Measurements from ENCODE around the gene PAPPA2. TPM values are rescaled to one million over a fixed set of nuclear protein-coding genes. Genes with fewer than 3 reads are reported as not detected.

The PAPPA2 gene
- total and polyA plus RNA-seq, 2 of the 4 experiments (the other 2 are of a cell fraction), result 0.10 to 0.18 TPM

DNA sequence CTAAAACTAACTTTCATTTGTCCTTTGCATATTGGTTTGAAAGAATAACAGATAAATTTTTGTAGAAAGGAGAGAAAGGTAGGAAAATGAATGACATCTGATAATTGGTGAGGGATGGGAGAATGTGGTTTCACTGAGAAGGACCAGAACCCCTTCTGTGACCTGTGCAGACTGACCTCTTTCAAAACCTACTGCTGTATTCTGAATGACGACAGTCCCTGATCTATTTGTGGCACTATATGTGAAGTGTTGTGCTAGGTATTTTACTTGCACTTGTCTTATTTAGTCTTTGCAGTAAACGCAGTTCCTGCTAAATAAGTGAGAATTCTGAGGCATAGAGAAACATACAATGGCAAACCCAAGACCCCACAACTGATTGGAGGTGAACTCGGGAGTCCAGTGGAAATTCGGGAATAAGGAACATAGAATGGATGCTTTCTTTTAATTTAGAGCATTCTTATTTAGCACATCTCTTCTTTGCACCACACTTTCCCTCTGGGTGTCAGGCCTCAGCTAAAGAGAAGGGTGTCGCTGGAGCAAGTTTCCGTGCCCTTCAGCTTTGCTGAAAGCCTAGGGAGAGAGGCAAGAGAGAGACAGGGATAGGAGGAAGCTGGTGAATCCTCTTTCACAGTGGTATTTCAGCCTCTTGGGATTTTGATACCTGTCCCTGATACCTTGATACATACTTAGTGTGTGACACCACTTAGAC is 230.2 kb downstream of the PAPPA2 start:
- H3K18ac ChIP-seq (ENCODE audit: low read depth, low read length), result no peak overlapping the region
- H3K9me1 ChIP-seq (ENCODE audit: insufficient read depth, low read length), result no peaks in the 10 kb centered on the region
- DNase-seq, result no peak
- H2AFZ ChIP-seq (replicated peaks; ENCODE audit: low read length, poor library complexity), result no peak overlapping the region
- no peaks in the 10 kb centered on the region for H3K79me1 ChIP-seq (ENCODE audit: low read depth in 1 of 2, low read length in 2 of 2)
- no peak overlapping the region for H4K8ac ChIP-seq (ENCODE audit: low read depth in 2 of 2, low read length in 2 of 2)
- H4K91ac ChIP-seq (ENCODE audit: insufficient read depth, low read depth, low read length), result no peak overlapping the region
- intact Hi-C loops (cut with micrococcal nuclease) (loop anchor here (5.0 kb wide), 1 partner anchor 1211 kb away; no protein-coding TSS in a partner anchor), in situ Hi-C loops (cut with MboI; ENCODE audit: low sequenced_read_pairs) (no loop called here), dilution Hi-C loops (cut with HindIII; ENCODE audit: low sequenced_read_pairs, unreplicated experiment) (no loop called here)
- POLR2A ChIA-PET (ENCODE audit: unreplicated experiment), result no interaction called here
- H2AK5ac ChIP-seq (ENCODE audit: low read depth, low read length), result no peak overlapping the region
- no peaks in the 10 kb centered on the region for H3K36me3 ChIP-seq (ENCODE audit: control insufficient read depth, insufficient read depth, low read length)
- no peak overlapping the region for H2AK9ac ChIP-seq (replicated peaks; ENCODE audit: low read depth, low read length, poor library complexity)
- TF ChIP-seq, protein P1, sequence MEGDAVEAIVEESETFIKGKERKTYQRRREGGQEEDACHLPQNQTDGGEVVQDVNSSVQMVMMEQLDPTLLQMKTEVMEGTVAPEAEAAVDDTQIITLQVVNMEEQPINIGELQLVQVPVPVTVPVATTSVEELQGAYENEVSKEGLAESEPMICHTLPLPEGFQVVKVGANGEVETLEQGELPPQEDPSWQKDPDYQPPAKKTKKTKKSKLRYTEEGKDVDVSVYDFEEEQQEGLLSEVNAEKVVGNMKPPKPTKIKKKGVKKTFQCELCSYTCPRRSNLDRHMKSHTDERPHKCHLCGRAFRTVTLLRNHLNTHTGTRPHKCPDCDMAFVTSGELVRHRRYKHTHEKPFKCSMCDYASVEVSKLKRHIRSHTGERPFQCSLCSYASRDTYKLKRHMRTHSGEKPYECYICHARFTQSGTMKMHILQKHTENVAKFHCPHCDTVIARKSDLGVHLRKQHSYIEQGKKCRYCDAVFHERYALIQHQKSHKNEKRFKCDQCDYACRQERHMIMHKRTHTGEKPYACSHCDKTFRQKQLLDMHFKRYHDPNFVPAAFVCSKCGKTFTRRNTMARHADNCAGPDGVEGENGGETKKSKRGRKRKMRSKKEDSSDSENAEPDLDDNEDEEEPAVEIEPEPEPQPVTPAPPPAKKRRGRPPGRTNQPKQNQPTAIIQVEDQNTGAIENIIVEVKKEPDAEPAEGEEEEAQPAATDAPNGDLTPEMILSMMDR (conservative IDR thresholded peaks at IDR 0.05; ENCODE audit: low read depth, low read length), result no peak
- TF ChIP-seq, protein P2, sequence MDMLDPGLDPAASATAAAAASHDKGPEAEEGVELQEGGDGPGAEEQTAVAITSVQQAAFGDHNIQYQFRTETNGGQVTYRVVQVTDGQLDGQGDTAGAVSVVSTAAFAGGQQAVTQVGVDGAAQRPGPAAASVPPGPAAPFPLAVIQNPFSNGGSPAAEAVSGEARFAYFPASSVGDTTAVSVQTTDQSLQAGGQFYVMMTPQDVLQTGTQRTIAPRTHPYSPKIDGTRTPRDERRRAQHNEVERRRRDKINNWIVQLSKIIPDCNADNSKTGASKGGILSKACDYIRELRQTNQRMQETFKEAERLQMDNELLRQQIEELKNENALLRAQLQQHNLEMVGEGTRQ (IDR thresholded peaks at IDR 0.05; ENCODE audit: low read depth, low read length), result no peak
- TF ChIP-seq NFE2L2 (IDR thresholded peaks at IDR 0.05; ENCODE audit: low read depth, low read length) (no peak), SMC3 (IDR thresholded peaks at IDR 0.05; ENCODE audit: low read depth, low read length) (no peak), POLR2A (IDR thresholded peaks at IDR 0.05; ENCODE audit: low read depth, low read length) (no peak)
- H4K5ac ChIP-seq (ENCODE audit: low read depth, low read length), result no peak overlapping the region
- H3K27ac ChIP-seq (ENCODE audit: insufficient read depth, low read length), result no peak overlapping the region
- no peak overlapping the region for H3K23ac ChIP-seq (ENCODE audit: low read depth, low read length)
- no peak overlapping the region for H2BK15ac ChIP-seq (ENCODE audit: low read depth, low read length)
- no peak overlapping the region for H2BK120ac ChIP-seq (ENCODE audit: low read depth, low read length)
- H3K27me3 ChIP-seq (ENCODE audit: control insufficient read depth, insufficient read depth, low read length), result no peaks in the 10 kb centered on the region
- CTCF ChIA-PET, result no interaction called here
- no peak overlapping the region for H3K4me3 ChIP-seq (ENCODE audit: insufficient read depth, low read depth, low read length)
- no TSS peak for BruUV-seq (replicated peaks)
- no peak overlapping the region for H3K4ac ChIP-seq (ENCODE audit: low read depth, low read length)
- H2BK5ac ChIP-seq (ENCODE audit: low read depth, low read length, poor library complexity, severe bottlenecking), result no peak overlapping the region
- H3K4me2 ChIP-seq (ENCODE audit: low read depth, low read length), result no peak overlapping the region
- no peaks in the 10 kb centered on the region for H3K4me1 ChIP-seq (ENCODE audit: control insufficient read depth, insufficient read depth, low read length)
- WGBS, 2 experiments (ENCODE audit: extremely low coverage in 2 of 2, insufficient read length in 1 of 2), result no CpG with 5 or more reads among the region's 6 CpGs
- no peak overlapping the region for H2BK20ac ChIP-seq (ENCODE audit: low read depth, low read length)
- ATAC-seq (ENCODE audit: low read depth), result no peak
- no peaks in the 10 kb centered on the region for H3K9me3 ChIP-seq (ENCODE audit: control insufficient read depth, insufficient read depth, low read length)
- H3K9ac ChIP-seq (ENCODE audit: low read depth, low read length), result no peak overlapping the region
- no peak overlapping the region for H3K56ac ChIP-seq (ENCODE audit: extremely low read depth, insufficient read depth, low read length)
- no peaks in the 10 kb centered on the region for H4K20me1 ChIP-seq (ENCODE audit: insufficient read depth, low read length)
- H3K14ac ChIP-seq (replicated peaks; ENCODE audit: low read depth, low read length), result no peak overlapping the region
